Stimulated activated CD4-positive, alpha-beta T cell treated with anti-CD3 and anti-CD28 coated beads, TNF-alpha, amount 100 ng/mL, for 48 hours (primary cell): ENCODE data around the gene MGAT5.

ENCODE experiments used
- DNase-seq, 3 donors: peaks; one replicate each; pipeline ENCODE4 v3.0.0-alpha.2; 2020; ENCODE audit warnings: low read depth in 3 of 3

Gene MGAT5

DNA sequence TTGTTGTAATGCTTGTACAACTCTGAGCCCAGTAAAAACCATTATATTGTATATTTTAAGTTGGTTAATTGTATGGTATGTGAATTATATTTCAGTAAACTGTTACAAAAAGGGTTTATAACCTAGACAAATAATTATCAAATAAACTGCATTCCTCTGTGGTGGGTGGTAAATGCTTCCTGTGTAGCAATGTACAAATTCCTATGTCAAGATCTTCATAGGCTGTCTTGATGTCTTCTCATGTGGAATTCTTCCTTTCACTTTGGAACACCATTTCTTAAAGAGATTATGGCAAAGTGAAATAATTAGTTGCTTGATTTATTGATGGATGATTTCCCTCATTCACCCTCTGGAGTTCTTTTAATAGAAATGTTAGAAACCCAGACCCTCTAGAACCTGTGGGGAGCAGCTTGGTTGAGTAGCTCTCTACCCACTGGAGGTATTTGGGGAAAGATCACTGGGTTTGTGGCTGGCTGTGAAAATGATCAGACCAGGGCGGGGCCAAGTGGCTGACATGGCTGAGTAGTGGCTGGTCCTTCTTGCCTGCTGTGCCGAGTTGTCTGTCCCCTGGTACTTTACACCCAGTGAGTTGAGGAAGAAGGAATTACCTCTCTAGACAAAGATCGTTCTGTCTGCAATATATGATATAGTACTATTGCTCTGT, 22.4 kb upstream of the MGAT5 start:
- DNase-seq, result no peak

DNA sequence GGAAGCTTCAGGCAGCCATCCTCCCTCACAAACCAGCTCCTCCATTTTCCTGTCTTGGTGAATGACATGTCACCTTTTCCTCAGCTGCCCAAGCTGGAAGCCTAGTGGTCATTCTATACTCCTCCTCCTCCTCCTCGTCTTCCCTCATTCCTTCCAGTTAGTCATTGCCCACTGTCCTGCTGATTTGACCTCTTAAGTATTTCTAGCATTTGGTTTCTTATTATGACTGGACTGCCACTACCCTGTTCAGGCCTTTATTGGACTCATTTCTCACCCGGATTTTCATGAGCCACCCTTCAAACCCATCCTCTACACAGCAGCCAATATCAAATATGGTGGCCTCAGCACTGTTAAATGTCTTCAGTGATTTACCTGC, 21.9 kb upstream of the MGAT5 start:
- no peak for DNase-seq

DNA sequence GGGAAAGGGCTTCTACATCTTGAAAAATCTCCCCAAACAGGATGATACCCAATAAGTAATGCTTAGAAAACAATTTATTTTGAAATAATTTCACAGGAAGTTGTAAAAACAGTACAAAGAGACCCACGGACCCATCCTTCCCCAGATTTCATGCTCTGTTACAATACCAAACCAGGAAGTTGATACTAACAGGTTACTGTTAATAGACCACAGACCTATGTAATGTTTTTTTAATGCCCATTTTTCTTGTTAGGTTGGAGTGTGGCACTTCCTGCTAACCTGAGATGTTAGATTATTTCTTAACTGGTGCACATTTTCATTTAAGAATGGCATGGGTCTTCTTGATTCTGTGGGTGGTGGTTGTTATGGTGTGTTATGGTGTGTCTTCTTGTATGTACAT, 21.4 kb upstream of the MGAT5 start:
- no peak for DNase-seq

DNA sequence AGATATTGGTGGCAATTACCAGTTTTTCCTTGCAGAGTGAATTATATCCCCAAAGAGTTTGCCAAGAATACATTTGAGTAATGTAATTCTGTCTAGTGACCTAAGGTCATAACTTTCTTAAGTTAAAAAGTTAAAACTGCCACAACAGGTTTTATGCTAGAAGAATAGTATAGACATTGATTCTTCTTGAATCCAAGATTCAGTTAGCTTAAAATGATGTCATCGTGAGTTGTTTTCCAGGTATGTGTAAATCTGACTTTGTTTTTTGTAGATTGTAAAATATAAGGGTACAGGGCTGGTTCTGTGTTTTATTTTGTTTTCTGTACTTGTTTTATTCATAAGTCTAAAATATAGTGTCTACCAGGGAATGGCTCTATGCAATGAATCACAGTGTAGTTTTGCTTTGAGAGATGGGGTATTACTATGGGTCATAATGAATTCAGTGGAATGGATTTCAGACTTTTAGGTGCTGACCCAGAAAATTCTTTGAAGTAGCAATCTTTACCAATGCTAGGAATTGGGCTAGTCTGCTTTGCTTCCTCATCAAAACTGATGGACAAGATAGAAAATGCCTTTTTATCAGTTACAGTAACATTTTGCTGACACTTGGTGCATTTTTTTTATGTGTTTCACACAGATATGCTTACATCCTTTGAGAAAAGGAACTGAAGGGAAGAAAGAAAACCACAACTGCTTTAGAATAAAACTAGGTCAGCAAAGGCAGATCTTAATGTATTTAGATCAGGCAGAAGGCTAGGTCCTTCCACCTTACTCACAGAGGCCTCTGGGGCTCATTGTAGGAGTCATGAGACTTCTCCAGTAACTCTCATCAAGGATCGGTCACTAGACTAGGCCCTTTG, 20.8 kb upstream of the MGAT5 start:
- no peak for DNase-seq

DNA sequence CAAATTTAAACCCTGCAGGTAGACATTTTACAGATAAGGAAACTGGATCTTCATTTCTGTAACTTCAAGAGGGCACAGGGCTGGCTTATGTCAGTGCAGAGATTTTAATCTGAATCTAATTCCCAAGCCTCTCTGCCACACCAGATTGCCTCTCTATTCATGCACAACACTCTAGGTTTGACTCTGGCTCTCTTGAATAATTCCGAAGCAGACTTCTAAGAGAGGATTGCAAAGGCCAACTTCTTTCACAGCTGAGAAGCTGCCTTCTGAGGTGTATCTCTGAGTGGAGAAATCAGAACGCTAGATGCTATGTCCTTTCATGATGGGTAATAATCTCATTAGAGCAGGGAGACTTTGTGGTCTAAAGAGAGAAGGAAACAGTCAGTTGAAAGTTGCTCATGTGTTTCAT, 20.1 kb upstream of the MGAT5 start:
- no peak for DNase-seq

DNA sequence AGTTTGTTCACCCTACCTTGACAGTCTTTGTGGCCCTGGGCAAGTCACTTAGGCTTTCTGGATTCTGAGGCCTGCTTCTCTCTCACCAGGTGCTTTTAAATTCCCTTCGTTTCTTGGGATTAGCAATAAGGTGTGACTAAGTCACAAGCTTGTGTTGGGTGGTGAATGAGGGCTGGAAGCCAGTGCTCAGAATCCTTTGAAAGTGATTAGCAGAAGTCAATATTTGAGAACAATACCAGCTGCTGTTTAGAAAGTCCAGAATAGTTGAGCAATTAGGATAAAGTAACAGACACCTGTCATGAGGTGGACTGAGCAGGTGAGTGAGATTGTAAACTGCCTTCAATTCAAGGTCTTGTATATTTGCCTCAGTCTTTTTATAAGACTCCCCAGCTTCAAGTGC, 19.3 kb upstream of the MGAT5 start:
- no peak for DNase-seq

DNA sequence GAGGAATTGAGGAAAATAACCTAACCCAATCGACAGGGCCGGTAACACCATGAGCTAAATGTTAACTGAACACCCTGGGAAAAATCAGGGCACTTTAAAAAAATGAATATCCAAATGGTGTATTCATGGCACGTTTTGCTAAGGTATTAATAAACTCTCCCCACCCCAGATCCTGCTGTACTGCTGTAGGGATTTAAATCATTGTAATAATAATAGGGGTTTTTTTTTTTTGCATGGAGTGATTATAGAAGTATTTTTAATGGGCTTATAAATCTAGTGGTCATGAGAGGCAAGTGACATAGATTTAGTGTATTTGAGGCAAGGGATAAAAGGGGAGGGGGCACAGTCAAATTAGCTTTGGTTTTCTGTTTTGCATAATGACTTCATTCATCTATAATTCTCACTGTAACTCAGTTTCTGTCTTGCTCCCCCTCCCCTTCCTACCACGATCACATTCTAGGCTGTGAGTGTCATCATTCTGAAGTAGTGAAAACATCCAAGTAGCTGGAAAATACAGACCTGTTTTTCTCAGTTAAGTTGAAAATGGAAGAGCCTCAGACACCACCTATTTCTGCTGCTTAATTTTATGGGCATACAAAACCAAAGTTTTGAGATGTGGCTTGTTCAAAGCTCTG, 18.2 kb upstream of the MGAT5 start:
- DNase-seq, result no peak

DNA sequence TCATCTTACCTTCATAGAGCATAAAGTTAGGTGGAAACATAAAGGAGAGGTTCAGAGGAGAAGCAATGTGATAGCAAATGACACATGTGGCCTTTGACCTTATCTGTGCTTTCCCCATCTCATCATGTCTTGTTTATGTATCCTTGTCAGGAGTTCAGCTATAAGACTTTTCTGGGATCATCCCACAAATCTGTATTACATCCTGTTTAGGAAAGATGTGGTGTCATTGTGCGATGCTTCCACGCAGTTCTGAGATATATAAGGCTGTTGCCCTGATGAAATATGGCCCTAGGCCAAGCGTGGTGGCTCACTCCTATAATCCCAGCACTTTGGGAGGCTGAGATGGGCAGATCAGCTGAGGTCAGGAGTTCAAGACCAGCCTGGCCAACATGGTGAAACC, 15.5 kb upstream of the MGAT5 start:
- no peak for DNase-seq

DNA sequence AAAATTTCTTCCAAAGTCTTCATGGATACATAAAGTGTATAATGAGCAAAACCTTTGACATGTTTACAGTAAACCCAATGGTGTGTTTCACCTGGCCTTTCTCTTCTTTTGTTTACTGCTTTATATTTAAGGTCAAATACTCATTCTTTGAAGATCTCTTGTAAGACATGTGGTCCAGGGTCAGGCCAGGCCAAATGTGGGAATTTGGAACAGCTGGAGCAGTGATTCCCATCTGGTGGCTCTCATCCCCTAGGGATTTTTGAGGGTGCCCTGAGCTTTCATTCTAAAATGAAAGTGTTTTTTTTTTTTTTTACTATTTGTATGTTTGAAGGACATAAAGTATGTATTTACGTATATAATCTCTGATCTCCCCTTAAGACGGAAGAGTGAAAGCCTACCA, 13.8 kb upstream of the MGAT5 start:
- DNase-seq, result no peak

DNA sequence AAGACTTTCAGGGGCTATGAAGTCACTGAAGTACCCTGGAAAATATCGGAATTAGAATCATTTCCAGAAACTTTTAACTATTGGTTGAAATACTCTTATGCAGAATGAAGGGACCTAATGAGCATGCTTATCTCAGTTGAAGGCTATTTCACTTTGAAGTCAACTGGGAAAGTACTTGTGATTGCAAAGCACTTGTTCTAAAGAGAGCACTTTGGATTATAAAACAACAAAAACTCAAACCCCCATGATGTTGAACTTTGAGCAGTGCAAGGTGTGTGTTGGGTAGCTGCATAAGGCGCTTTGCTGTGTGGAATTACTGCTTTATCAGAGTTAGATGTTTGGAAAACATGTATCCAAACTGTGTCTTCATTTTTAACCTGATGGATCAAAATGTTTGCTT, 12.0 kb upstream of the MGAT5 start:
- DNase-seq, result no peak

DNA sequence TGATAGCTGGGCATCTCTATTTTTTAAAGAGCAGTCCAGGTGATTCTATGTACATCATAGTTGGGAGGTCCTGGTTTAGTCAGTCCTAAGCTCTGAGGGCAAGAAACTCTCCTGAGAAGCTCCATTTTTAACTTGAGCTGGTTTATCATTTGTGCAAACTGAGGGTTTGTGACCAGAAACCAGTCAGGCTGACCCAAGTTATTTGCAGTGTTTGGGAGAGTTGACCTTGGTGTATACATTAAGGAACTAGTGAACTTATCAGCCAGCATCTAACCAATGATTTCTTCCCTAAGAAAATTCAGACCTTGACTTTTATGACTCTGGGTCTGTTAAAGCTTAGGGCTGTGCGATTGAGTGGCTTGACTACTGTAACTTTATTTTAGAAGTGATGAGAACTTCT, 10.6 kb upstream of the MGAT5 start:
- DNase-seq, result no peak

DNA sequence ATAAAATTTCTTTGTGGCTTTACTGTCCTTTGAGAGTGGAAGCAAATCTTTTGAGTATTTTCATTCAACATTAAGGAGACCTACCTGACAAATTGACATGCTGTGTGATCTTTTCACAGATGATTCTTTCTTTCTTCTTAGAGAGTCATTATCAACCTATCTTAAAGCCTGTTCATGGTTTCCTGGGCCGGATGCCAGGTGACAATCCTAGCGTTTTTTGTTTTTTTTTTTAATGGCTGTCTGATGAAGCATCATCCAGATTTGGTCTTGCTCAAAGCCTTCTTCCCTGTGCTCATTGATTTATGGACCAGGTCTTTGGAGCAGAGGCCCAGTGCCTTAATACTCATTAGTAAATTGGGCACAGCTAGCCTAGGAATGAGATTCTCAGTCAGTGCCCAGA, 9.8 kb upstream of the MGAT5 start:
- no peak for DNase-seq

DNA sequence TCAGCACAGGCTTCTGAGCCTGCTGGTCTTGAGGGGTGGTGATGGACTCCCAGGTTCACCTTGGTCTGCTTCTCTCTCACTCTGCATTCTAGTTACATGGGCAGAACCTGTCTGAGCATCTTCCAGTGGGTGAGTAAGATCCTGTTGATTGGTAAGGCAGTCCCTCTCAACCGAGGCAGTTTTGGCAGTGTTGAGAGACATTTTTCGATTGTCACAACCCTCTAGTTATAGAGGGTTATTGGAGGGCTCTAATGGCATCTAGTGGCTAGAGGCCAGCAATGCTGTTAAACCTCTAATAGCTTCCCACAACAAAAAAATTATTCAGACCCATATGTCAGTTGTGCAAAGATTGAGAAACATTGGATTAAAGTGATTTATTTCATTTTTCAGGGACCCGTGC, 9.3 kb upstream of the MGAT5 start:
- DNase-seq, result no peak

DNA sequence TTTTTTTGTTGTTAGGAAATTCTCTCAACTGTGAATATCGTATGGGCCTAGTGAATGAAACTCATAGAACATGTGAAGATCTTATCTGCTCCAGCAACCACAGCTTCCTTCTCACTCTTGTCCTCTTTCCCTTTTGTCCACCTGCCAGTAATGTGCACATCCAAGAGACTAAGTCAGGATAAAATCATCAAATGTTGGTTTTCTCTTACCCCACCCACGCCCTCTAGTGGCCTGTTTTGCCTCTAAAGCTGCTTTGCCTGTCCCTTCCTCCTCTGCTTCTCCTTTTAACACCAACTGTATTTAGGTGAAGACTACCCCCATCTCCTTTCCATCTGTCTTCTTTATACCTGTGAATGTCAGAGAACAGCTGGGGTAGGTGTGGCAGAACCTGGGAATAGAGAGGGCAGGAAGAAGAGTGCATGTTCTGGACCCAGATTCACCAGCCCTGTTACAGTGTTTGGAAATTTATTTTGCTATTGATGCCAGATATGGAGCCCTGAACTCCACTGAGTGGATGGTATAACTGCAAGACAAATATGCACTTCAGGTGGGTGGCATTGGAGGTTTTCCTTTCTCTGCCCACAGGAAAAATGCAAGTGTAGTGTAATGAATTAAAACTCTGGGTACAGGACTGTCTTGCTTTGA, 8.4 kb upstream of the MGAT5 start:
- DNase-seq, result peak; percentile 52 to 79 (median 62)

DNA sequence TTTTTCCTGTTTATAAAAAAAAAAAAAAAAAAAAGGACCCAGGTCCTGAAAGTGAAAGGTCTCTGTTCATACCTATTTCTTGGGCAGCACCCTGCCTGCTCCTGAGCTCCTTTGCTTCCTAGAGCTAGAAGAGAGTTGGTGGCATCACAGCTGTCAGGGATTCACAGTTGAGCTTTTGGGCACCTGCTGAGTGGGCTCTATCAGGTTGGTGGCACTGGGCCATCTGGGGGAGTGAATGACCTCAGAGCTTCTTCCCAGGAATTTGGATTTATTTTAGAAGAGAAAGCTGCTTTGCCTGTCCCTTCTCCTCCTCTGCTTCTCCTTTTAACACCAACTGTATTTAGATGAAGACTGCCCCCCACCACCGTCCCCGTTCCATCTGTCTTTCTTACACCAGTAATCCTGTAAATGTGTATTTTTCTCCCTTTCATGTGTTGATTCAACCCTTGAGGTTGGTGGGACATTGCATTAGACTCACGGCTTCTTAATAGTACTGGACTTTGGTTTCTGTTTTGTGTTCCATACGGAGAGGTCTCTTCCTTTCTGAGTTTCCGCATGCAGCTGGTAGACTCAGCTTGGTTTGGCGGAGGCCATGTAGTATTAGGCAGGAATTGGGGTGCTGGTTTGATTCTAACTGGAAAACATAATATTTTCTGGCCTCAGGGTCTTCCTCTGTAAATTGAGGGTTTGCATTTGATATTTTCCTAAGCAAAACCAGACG, 7.6 kb upstream of the MGAT5 start:
- no peak for DNase-seq

DNA sequence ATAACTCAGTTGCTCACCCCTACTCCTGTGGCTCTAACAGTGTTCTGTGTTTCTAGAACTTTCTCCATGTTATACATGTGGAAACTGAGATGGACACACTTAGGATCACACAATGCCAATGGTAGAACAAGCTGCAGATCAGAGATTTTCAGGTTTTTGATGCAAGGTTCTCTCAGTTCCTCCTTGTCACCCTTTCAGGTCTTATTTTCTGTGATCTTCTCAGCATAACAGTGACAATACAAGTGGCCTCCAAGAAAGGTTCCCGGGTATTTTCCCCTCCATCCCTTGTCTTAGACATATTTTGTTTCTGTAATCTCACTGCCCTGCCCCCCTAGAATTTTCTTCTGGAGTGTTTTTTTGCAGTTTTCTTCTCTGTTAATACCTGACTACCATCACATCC, 6.2 kb upstream of the MGAT5 start:
- no peak for DNase-seq

DNA sequence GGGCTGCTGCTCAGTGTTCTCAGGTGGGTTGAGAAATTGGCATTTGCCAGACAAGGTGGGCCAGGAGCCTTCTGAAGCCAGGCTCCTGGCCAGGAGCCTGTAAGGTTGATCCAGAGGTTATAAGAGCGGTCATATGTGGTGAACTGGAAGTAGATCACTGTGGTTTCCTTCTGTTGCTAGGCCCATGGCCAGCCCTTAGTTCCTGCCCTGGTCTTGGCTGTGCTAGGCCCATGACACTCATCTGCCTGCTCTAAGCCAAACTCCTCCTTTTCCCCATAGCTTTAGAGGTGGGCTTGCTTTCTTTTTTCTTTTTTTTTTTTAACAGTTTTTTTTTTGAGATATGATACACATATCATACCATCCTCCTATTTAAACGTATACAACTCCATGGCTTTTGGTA, 5.0 kb upstream of the MGAT5 start:
- DNase-seq, result no peak

DNA sequence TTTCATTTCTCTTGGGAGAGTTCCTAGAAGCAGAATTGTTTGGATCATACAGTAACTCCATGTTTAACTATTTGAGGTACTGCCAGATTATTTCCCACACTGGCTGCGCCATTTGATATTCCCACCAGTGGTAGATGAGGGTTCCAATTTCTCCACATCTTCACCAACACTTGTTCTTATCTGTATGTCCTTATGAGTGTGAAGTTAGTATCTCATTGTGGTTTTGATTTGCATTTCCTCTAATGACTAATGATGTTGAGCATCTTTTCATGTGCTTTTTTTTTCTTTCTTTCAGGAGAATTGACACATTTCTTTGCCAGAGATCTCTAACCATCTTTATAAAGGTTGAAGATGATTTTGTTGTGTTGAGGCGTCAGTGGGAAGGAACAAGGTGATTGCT, 4.1 kb upstream of the MGAT5 start:
- DNase-seq, result no peak

DNA sequence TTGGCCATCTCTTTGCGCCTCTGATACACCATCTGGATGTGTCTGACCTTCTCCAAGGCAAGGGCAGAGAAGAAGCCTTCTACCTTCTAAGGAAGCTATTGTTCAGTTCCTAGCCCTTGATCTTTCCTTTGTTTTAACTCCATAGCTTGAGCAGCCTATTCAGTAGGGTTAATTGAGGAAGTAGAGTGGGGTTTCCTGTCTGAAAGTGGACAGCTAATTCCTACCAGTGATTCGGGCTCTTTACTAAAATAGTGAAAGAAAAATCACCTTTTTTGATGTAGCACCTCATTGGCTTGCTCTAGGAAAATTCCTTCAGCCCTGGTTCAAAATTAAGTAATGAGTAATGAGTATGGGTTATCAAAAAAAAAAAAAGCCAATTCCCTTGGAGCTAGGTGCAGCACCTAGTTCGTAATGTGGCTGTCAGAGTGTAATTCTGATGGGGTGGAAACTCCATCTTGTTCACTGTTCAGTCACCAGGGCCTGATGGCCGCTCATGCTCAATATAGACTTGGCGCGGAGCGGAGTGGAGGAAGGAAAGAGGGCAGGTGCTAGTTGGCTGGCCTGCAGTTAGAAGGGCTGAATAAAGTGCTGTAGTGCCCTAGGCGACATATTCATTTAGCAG, 2.9 kb upstream of the MGAT5 start:
- no peak for DNase-seq

DNA sequence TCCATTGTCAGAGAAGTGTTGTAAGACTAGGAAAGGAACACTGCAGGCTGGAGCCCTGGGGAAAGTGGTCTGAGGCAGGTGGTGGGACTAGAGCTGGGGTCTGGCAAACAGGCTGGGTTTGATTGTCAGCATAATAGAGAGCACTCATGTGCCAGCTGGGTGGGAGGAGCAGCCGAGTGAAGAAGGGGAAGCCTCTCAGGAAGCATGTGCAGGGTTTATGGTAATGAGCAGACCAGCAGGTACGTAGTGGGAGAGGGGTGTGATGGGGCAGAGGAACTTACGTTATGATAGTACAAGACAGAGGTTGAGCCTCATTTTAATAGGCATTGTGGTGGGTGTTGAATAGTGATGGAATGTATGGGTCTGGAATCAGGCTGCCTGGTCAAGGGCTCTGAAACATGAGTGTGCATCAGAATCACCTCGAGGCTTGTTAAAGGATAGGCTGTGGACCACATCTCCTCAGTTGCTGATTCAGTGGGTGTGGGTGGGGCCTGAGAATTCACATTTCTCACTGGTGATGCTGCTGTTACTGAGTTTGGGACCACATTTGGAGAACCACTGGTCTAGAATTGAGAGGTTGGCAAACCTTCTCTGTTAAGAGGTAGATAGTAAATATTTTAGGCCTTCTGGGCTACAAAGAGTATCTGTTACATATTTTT, 1.7 kb upstream of the MGAT5 start:
- peak; percentile 38 to 52 (median 42) for DNase-seq

DNA sequence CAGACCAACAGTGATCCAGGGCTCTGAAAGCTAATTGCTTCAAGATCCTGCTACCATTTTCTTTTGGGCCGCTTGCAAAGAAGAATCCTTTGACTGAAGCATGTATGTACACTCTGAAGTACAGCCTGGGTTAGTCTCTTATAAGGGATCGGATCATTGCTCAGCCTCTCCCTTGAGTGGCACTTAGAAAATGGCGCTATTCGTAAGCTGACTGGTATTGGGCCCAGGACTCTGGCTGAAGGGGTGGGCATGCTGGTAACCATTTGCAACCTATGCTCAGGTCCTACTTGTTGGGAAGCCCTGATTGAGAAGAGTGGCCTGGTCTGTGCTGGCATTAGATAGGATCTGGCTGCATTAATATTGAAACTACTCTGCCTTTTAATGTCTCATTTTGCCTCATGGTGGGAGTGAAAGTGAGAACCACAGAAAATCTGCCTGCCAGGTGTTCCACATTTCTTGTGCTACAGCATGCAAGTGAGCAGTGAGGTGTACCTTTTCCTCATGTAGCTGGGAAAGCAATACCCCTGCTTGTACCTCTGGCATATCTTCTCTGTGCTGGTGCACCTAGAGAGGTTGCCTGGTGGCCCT, 661 bp upstream of the MGAT5 start:
- DNase-seq, result no peak
